HepG2 (cell line): ENCODE measurements around the gene TELO2. TPM values are rescaled to one million over a fixed set of nuclear protein-coding genes. Genes with fewer than 3 reads are reported as not detected.

ENCODE experiments used
- CREB1 ChIP-seq, 2 experiments: fragments of 450-650 bp in 1 of 2; IDR thresholded peaks; 2 replicates each; pipeline ENCODE4 v1.6.1; 2016 to 2017; ENCODE audit warnings: control low read depth in 1 of 2, mild to moderate bottlenecking in 1 of 2, missing compliant biosample characterization in 1 of 2, missing genetic modification characterization in 1 of 2
- EED ChIP-seq: sonication (generic); formaldehyde crosslinking; IDR thresholded peaks from 2 replicates; pipeline ENCODE4 v1.5.0; 2020; ENCODE audit warnings: mild to moderate bottlenecking, missing genetic modification reagents
- ELF4 ChIP-seq: sonication (generic); formaldehyde crosslinking; IDR thresholded peaks from 2 replicates; pipeline ENCODE4 v1.5.0; 2020; ENCODE audit warnings: missing genetic modification reagents, mild to moderate bottlenecking, moderate library complexity, borderline replicate concordance
- GABPB1 ChIP-seq: IDR thresholded peaks from 2 replicates; pipeline ENCODE4 v1.6.1; 2016; ENCODE audit warnings: mild to moderate bottlenecking, missing genetic modification reagents, moderate library complexity, missing compliant biosample characterization
- GPN1 ChIP-seq: sonication (generic); formaldehyde crosslinking; IDR thresholded peaks from 2 replicates; pipeline ENCODE4 v1.5.1; 2020; ENCODE audit warnings: missing genetic modification reagents, borderline replicate concordance
- IKZF4 ChIP-seq: sonication (generic); formaldehyde crosslinking; IDR thresholded peaks from 2 replicates; pipeline ENCODE4 v1.5.1; 2020; ENCODE audit warnings: borderline replicate concordance, mild to moderate bottlenecking, low read depth, missing genetic modification reagents; ENCODE audit errors: not compliant biosample characterization
- IRF2 ChIP-seq: IDR thresholded peaks from 2 replicates; pipeline ENCODE4 v1.6.1; 2018; ENCODE audit warnings: missing genetic modification reagents, missing compliant biosample characterization
- NCOA2 ChIP-seq: sonication (generic); formaldehyde crosslinking; IDR thresholded peaks from 2 replicates; pipeline ENCODE4 v1.8.0; 2022; ENCODE audit warnings: inconsistent platforms
- PCBP1 ChIP-seq: fragments of 200-400 bp; formaldehyde crosslinking; IDR thresholded peaks from 2 replicates; pipeline ENCODE4 v1.6.1; 2017; ENCODE audit warnings: mild to moderate bottlenecking, low read depth, low read length, borderline replicate concordance
- REXO4 ChIP-seq: sonication (generic); formaldehyde crosslinking; IDR thresholded peaks from 2 replicates; pipeline ENCODE4 v1.8.0; 2022; ENCODE audit warnings: missing genetic modification reagents, mild to moderate bottlenecking, borderline replicate concordance
- RNF2 ChIP-seq: fragments of 450-650 bp; conservative IDR thresholded peaks from 2 replicates; pipeline ENCODE4 v1.6.1; 2016; ENCODE audit warnings: low read depth
- SATB2 ChIP-seq: sonication (generic); formaldehyde crosslinking; IDR thresholded peaks from 2 replicates; pipeline ENCODE4 v1.5.0; 2020; ENCODE audit warnings: missing genetic modification reagents
- SMAD9 ChIP-seq: sonication (generic); formaldehyde crosslinking; IDR thresholded peaks from 2 replicates; pipeline ENCODE4 v1.5.1; 2020; ENCODE audit warnings: mild to moderate bottlenecking, missing genetic modification reagents
- SMC3 ChIP-seq: IDR thresholded peaks from 2 replicates; pipeline ENCODE4 v1.6.1; 2011; ENCODE audit warnings: low read length, improper control_type of control experiment
- SP140L ChIP-seq: sonication (generic); formaldehyde crosslinking; IDR thresholded peaks from 2 replicates; pipeline ENCODE4 v1.4.0; 2020; ENCODE audit warnings: missing genetic modification reagents, borderline replicate concordance
- SYNCRIP ChIP-seq: fragments of 200-400 bp; formaldehyde crosslinking; IDR thresholded peaks from 2 replicates; pipeline ENCODE4 v1.6.1; 2018; ENCODE audit warnings: mild to moderate bottlenecking, low read depth, low read length; ENCODE audit not compliant: insufficient read depth
- ZBTB44 ChIP-seq: sonication (generic); formaldehyde crosslinking; IDR thresholded peaks from 2 replicates; pipeline ENCODE4 v1.4.0; 2020; ENCODE audit warnings: missing genetic modification reagents
- ZNF121 ChIP-seq: sonication (generic); formaldehyde crosslinking; IDR thresholded peaks from 2 replicates; pipeline ENCODE4 v1.5.0; 2020; ENCODE audit warnings: mild to moderate bottlenecking, missing genetic modification reagents
- ZNF20 ChIP-seq: sonication (generic); formaldehyde crosslinking; IDR thresholded peaks from 2 replicates; pipeline ENCODE4 v1.4.0; 2020; ENCODE audit warnings: mild to moderate bottlenecking, moderate library complexity, missing genetic modification reagents
- ZNF24 ChIP-seq: fragments of 450-650 bp; IDR thresholded peaks from 2 replicates; pipeline ENCODE4 v1.6.1; 2017; ENCODE audit warnings: antibody characterized with exemption, mild to moderate bottlenecking
- polyA plus RNA-seq, 8 experiments: library from polyadenylated mRNA; depleted of rRNA in 3 of 8; stranded (reverse) in 7 of 8; unstranded in 1 of 8; fragments of >200 nt; fragmentation: Illumina TruSeq in 4 of 8; extraction: Trizol in 4 of 8; gene quantifications; 2 replicates each; pipeline versions ENCODE4 v1.2.1 to v1.2.3, GENCODE V29; 2011 to 2016; ENCODE audit warnings: low read depth in 4 of 8, missing spikeins in 1 of 8, mixed read lengths in 1 of 8; ENCODE audit not compliant: insufficient read depth in 1 of 8
- total RNA-seq, 5 experiments: library from RNA; depleted of rRNA; stranded (reverse); fragments of >200 nt; fragmentation: Illumina TruSeq; extraction: Trizol; gene quantifications; 2 replicates each; pipeline ENCODE4 v1.2.3, GENCODE V29; 2016; ENCODE audit warnings: low read depth in 1 of 5
- TF ChIP-seq, protein P1 (sequence below): sonication (generic); formaldehyde crosslinking; IDR thresholded peaks from 2 replicates; pipeline ENCODE4 v1.4.0; 2020; ENCODE audit warnings: mild to moderate bottlenecking, missing genetic modification reagents
- TF ChIP-seq, protein P2 (sequence below): IDR thresholded peaks from 2 replicates; pipeline ENCODE4 v1.6.1; 2016; ENCODE audit warnings: low read depth
- TF ChIP-seq, protein P3 (sequence below): sonication (generic); formaldehyde crosslinking; IDR thresholded peaks from 2 replicates; pipeline ENCODE4 v1.4.0; 2020; ENCODE audit warnings: missing genetic modification reagents

TELO2 gene
- total and polyA plus RNA-seq, 2 of the 13 experiments (the other 11 are each of a cell fraction or from before 2014, with no cell fraction given), result 10.1 to 17.9 TPM

DNA sequence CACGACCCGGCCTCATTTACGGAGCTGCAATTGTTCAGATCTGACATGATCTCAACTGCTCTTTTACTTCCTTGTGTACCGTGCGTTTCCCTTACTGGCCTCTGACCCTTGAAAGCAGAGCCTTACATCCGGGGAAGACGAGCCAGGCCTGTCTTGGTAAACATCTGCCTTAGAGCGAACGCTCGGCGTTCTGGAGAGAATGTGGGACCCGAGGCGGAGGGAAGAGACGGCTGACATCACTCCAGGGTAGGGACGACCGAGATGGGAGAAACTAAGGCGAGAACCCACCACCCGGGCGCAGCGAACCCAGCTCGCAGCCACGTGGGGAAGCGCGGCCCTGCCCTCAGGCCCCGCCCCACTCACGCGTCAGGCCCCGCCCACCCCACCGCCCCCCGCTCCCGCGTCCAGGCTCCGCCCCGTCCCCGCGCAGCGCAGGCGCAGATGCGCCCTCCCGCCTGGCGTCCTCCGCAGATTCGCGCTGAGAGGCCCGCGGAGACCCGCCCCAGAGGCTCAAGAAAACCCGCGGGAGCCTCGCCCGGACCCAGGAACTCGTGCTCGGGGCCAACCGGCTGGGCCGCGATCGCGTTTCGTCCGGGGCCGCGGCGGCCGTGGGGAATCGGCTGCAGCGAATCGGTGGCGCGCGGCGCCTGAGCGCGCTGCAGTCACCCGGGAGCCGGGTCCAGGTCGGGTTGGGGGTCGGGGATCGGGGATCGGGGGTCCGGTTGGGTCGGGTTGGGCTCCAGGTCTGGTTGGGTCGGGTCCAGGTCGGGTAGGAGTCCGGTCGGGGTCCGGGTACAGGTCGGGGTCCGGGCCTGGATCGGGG lies at the start of gene TELO2 (continued):
- TF ChIP-seq CREB1 (IDR thresholded peaks at IDR 0.05) (no peak), CREB1 (CRISPR knock-in tag; IDR thresholded peaks at IDR 0.05) (no peak), RNF2 (peak; percentile 81), SATB2 (no peak), ZNF20 (CRISPR knock-in tag) (no peak), IRF2 (no peak), NCOA2 (CRISPR knock-in tag) (no peak), GABPB1 (CRISPR knock-in tag) (peak; percentile 64), SMC3 (no peak), ZNF24 (no peak), ZBTB44 (CRISPR knock-in tag) (no peak), SYNCRIP (no peak), GPN1 (CRISPR knock-in tag) (no peak), PCBP1 (no peak), SMAD9 (no peak), ZNF121 (CRISPR knock-in tag) (no peak), EED (CRISPR knock-in tag) (no peak), ELF4 (CRISPR knock-in tag) (no peak), IKZF4 (CRISPR knock-in tag) (peak; percentile 39), SP140L (CRISPR knock-in tag) (no peak), REXO4 (CRISPR knock-in tag) (no peak)
- TF ChIP-seq, protein P1, sequence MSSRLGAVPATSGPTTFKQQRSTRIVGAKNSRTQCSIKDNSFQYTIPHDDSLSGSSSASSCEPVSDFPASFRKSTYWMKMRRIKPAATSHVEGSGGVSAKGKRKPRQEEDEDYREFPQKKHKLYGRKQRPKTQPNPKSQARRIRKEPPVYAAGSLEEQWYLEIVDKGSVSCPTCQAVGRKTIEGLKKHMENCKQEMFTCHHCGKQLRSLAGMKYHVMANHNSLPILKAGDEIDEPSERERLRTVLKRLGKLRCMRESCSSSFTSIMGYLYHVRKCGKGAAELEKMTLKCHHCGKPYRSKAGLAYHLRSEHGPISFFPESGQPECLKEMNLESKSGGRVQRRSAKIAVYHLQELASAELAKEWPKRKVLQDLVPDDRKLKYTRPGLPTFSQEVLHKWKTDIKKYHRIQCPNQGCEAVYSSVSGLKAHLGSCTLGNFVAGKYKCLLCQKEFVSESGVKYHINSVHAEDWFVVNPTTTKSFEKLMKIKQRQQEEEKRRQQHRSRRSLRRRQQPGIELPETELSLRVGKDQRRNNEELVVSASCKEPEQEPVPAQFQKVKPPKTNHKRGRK (CRISPR knock-in tag), result no peak
- TF ChIP-seq, protein P2, sequence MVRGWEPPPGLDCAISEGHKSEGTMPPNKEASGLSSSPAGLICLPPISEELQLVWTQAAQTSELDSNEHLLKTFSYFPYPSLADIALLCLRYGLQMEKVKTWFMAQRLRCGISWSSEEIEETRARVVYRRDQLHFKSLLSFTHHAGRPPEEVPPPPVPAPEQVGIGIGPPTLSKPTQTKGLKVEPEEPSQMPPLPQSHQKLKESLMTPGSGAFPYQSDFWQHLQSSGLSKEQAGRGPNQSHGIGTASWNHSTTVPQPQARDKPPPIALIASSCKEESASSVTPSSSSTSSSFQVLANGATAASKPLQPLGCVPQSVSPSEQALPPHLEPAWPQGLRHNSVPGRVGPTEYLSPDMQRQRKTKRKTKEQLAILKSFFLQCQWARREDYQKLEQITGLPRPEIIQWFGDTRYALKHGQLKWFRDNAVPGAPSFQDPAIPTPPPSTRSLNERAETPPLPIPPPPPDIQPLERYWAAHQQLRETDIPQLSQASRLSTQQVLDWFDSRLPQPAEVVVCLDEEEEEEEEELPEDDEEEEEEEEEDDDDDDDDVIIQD (CRISPR knock-in tag), result no peak
- TF ChIP-seq, protein P3, sequence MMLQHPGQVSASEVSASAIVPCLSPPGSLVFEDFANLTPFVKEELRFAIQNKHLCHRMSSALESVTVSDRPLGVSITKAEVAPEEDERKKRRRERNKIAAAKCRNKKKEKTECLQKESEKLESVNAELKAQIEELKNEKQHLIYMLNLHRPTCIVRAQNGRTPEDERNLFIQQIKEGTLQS (CRISPR knock-in tag), result no peak
